CD4-positive, alpha-beta T cell treated with Interleukin-2 at 100 ng/mL for 4 hours (primary cell): Measurements from ENCODE around the gene ARL14EPL.
"Not testable (repeated sequence)": the region's sequence is repeated elsewhere in the genome, so short reads cannot be mapped to it uniquely, and the experiment has no call there.

Experiments used
- DNase-seq: peaks from one replicate; pipeline ENCODE4 v3.0.0-alpha.2; 2020; ENCODE audit warnings: low spot score

ARL14EPL gene

DNA sequence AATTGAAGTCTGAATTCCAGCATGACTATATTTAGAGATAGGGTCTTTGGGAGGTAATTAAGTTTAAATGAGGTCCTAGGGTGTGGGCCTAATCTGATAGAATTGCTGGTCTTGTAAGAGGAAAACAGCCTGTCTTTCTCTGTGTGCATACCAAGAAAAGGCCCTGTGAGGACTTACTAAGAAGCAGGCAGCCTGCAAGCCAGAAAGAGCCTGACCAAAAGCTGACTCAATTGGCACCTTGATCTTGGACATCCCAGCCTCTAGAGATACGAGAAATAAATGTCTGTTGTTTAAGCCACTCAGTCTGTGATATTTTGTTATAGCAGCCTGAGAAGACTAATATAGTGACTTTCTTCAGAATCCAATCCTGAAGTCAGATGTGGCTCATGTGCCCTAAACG, 14.6 kb downstream of the ARL14EPL start:
- no peak for DNase-seq

- DNase-seq: no peak
Observed at GRCh38 chr5:116058346-116058936, 26.2 kb downstream of the ARL14EPL start.

DNA sequence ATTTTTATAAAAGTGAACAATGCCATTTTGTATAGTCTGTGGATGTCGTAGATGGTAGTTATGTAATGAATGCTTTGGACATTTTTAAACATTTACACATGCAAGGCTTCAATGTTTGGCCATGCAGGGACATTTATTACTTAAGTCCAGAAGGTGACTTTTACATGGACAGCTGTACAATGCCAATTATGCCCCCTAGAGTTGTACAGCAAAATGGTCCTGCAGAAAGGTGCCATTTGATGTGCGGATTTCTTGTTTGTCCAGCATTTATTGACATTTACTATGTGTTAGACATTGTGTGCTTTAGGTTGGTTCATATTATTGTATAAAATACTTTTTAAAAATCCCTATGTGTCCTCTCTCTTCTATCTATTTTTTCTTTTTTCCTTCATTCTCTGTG, 30.1 kb downstream of the ARL14EPL start:
- DNase-seq: no peak

- no peak for DNase-seq
Observed at GRCh38 chr5:116063950-116064349, 31.7 kb downstream of the ARL14EPL start.

GRCh38 chr5:116068028-116068632, 35.9 kb downstream of the ARL14EPL start:
- DNase-seq: peak; percentile 64

DNA sequence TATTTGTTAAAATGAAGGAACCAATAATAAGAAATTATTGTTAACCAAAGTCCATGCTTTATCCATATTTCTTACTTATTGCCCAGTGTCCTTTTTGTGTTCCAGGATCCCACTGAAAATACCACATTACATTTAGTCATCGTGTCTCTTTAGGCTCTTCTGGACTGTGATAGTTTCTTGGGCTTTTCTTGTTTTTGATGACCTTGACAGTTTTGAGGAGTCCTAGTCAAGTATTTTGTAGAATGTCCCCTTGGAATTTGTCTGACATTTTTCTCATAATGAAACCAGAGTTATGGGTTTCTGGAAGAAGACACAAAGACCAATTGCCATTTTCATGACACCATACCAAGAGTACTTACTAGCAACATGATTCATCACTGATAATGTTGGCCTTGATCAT, 38.9 kb downstream of the ARL14EPL start:
- DNase-seq: no peak

DNA sequence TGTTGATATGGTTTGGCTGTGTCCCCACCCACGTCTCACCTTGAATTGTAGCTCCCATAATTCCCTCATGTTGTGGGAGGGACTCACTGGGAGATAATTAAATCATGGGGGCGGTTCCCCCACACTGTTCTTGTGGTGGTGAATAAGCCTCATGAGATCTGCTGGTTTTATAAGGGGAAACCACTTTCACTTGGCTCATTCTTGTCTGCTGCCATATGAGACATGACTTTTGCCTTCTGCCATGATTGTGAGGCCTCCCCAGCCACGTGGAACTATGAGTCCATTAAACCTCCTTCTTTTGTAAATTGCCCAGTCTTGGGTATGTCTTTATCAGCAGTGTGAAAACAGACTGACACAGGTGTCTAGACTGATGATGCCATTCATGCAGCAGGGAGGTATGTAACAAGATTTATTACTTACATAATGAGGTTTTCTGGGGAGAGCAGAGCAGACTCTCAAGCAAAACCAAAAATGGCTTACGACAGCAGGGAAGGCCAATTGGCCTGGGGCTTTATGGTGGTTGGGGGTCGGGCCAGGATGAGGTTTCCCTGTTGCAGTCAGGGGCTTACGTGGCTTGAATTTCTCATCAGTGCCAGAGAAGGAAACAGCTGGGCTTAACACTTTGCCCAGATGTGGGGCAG, 43.0 kb downstream of the ARL14EPL start:
- no peak for DNase-seq

DNA sequence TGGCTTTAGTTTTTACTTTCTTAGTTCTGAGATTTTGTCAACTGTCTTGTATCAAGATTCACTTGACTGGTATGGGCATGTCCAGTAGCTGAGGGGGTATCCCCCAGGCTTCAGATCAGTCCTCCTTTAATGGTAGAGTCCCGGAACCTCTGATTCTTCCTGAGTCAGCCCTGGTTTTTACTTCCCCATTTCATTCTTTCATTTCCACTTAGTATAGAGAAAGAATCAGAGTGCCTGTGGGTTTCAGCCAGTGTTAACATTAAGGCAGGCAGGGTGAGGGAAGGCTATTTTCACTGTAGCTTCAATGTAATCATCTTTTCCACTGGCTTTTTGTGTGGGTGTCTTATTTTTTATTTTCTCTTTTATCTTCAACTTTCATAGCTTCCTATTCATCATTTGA, 44.2 kb downstream of the ARL14EPL start:
- no peak for DNase-seq

DNA sequence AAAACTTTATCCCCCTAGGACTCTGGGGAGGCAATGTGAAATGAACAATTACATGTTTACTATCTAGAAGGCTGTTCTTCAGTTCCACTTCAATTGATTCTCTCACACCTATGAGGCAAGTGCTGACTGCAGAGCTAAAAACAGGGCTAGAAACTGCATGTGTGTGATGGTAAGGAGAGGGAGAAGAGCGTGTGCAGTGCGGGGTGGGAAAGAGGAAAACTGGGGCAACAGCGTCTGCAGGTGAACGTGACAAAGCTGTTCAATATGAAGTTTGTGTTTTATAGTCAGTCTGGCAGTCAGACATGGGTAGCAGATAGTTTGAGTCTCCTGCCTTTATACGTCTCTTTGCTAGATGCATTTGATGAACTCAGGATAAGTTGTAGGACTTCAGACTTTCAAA, 45.9 kb downstream of the ARL14EPL start:
- DNase-seq: no peak

DNA sequence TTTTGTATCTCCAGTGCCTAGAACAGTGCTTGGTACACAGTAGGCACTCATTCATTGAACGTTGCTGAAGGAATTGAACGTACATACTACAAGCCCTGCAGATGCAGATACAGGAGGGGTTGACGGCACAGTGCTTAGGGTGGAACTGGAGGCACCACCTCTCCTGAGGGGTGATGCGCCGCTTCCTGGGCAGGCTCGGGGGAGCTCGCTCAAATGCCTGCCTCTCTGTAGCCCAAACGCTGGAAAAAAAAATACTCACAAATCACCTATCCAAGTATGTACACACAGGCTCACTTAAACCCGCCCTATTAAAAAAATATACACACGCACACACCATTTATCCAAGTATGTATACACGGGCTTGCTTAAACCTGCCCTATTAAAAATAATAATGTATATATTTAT, 52.0 kb downstream of the ARL14EPL start:
- peak; percentile 28 for DNase-seq

DNA sequence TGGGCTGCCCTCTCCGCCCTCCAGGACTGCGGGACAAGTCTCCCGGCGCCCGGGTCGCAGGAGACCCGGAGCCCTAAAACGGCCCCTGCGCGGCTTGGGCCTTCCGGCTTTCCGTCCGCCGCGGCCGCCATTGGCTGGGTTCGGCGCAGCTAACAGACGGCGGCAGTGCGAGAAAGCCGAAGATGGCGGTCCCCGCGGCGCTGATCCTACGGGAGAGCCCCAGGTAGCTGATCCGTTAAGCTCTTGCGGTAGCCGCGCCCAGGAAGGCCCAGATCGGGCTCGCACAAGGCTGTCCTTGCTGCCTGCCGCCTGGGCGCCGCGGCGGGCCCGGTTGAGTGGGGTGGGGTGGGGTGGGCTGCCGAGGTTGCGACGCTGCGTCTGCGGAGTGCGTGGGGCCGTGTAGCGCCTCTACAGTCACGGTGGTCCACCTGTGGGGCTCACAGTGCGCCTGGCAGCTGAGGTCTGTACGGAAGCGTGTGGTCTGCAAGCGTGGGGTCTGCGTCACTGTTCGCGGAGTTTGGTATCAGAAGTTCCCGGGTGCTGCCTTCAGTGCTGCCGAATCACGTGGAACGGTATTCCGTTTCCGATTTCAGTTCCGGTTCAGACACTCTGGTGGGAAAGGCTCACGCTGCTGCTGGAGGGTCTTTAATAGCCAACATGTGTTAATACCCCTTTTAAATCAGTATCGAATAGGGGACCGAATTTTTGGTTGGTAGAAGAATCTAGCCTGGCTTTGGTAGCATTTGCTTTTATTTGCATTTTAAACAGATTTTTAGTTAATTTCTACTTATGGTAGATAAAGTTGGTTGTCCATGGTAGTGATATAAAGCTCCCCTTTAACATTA, 52.8 kb downstream of the ARL14EPL start, which contains the start of gene COMMD10:
TSS of gene COMMD10 (plus strand) at position 155 of the 845 bp plus-strand sequence.
- peak; percentile 79 for DNase-seq

DNA sequence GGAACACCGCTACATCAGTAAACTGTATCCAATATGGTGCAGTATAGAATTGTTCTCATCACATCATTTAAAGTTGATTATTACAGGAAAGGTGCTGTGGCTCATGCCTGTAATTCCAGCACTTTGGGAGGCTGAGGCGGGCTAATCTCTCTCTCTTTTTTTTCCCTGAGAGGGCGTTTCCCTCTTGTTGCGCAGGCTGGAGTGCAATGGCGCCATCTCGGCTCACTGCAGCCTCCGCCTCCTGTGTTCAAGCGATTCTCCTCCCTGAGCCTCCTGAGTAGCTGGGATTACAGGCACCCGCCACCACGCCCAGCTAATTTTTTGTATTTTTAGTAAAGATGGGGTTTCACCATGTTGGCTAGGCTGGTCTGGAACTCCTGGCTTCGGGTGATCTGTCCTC, 54.0 kb downstream of the ARL14EPL start:
- not testable (repeated sequence) for DNase-seq

- DNase-seq: no peak
Observed at GRCh38 chr5:116088062-116088461, 55.8 kb downstream of the ARL14EPL start.

- DNase-seq: no peak
Observed at GRCh38 chr5:116090302-116090701, 58.0 kb downstream of the ARL14EPL start.

DNA sequence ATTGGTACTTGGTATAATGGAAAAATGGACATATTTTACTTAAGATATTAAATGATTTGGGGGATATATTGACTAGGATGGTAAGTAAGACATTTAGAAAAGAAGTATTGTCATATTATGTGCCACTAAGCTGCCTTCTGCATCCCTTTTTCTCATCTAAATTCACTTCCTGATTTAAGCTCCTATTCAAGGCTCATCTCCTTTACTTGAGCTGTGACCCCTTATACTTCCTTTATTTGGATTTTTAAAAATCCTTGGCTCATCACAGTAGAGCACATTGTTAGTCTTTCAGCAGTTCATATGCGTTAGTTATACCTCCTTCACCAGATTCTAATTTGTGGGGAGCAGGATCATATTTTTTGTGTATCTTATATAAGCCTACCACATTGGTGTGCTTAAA, 59.1 kb downstream of the ARL14EPL start:
- DNase-seq: no peak

DNA sequence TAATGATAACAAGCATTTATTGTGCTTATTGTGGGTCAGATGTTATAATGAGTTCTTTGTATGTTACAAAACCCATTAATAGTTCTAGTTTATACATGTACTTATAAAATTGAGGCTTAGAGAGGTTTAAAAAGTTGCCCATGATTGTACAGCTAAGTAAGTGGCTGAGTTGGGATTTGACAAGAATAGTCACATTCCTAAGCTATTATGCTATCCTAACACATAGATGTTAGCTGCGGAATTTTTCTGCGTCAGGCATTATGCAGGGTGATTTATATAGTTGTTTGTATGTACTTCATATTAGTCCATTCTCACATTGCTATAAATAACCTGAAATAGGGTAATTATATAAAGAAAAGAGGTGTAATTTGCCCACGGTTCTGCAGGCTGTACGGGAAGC, 65.0 kb downstream of the ARL14EPL start:
- DNase-seq: no peak

DNA sequence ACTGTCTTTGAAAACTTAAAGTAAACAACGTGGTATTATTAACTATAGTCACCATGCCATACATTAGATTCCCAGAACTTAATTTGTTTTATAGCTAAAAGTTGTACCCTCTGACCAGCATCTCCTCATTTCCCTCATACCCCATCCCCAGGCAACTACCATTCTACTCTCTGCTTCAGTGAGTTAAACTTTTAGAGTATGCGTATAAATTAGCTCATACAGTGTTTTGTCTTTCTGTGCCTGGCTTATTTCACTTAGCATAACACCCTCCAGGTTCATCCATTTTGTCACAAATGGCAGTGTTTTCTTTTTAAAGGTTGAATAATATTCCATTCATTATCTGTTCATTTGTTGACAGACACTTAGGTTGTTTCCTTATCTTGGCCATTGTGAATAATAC, 66.7 kb downstream of the ARL14EPL start:
- DNase-seq: no peak

GRCh38 chr5:116104941-116105340, 72.7 kb downstream of the ARL14EPL start:
- not testable (repeated sequence) for DNase-seq
